GM13976 (cell line): ENCODE measurements around the gene APCDD1L.
"Not testable (repeated sequence)": the region's sequence is repeated elsewhere in the genome, so short reads cannot be mapped to it uniquely, and the experiment has no call there.

Experiments used
- DNase-seq: peaks from one replicate; pipeline ENCODE4 v3.0.0; 2012; ENCODE audit warnings: low spot score
- in situ Hi-C: fragments of 300-500 bp; cut with MboI; formaldehyde crosslinking; loops from one replicate; pipeline ENCODE4 v1.12.0; 2022; ENCODE audit warnings: low sequenced_read_pairs, mixed read lengths, inconsistent platforms; ENCODE audit not compliant: unreplicated experiment
- TF ChIP-seq, protein P1 (sequence below): IDR thresholded peaks from 2 replicates; pipeline ENCODE4 v1.5.1; 2012; ENCODE audit warnings: borderline replicate concordance, mild to moderate bottlenecking; ENCODE audit not compliant: insufficient read depth; ENCODE audit errors: extremely low read depth, missing control alignments, control extremely low read depth

APCDD1L gene

DNA sequence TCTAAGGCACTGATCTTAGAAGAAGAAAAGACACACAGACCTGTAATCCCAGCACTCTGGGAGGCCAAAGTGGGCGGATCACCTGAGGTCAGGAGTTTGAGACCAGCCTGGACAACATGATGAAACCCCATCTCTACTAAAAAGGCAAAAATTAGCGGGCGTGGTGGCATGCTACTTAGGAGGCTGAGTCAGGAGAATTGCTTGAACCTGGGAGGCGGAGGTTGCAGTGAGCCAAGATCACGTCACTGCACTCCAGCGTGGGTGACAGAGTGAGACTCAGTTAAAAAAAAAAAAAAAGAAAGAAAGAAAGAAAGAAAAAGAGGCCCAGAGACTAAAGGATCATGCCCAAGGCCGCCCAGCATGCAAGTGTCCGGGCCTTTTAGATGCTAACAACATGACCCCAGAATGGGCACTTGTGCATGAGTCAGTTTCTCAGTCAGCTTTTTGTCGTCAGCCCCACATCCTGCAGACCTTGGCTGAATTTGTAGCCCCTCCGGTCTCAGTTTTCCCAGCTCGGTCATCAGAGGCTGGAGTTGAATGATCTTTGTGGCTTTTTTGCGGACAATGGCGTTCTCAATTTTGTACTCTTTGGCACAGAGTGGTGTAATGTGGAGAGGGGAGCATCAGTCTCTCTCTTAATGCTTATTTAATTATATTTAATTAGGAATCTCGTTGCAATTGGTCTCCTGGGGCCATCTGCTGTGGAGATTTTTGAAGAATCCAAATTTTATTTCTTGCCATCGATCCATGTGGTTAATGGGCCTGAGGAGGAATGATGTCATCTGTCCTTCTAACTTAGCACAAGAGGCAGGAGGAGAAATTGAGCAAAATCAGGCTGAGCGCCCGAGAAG is 30.6 kb upstream of the APCDD1L start:
- DNase-seq = no peak
- TF ChIP-seq, protein P1, sequence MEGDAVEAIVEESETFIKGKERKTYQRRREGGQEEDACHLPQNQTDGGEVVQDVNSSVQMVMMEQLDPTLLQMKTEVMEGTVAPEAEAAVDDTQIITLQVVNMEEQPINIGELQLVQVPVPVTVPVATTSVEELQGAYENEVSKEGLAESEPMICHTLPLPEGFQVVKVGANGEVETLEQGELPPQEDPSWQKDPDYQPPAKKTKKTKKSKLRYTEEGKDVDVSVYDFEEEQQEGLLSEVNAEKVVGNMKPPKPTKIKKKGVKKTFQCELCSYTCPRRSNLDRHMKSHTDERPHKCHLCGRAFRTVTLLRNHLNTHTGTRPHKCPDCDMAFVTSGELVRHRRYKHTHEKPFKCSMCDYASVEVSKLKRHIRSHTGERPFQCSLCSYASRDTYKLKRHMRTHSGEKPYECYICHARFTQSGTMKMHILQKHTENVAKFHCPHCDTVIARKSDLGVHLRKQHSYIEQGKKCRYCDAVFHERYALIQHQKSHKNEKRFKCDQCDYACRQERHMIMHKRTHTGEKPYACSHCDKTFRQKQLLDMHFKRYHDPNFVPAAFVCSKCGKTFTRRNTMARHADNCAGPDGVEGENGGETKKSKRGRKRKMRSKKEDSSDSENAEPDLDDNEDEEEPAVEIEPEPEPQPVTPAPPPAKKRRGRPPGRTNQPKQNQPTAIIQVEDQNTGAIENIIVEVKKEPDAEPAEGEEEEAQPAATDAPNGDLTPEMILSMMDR = no peak
- in situ Hi-C loops = no loop called here

DNA sequence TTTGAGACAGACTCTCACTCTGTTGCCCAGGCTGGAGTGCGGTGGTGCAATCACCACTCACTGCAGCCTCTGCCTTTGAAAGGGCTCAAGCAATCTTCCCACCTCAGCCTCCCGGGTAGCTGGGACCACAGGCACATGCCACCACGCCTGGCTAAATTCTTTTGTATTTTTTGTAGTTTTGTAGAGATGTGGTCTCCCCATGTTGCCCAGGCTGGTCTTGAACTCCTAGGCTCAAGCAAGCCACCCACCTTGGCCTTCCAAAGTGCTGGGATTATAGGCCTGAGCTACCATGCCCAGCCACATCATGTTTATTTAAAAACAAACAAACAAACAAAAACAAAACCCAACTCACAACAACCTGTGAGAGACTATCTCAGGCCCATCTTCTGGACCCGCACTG is 29.7 kb upstream of the APCDD1L start:
- TF ChIP-seq, protein P1 = no peak
- no peak for DNase-seq
- in situ Hi-C loops = no loop called here

DNA sequence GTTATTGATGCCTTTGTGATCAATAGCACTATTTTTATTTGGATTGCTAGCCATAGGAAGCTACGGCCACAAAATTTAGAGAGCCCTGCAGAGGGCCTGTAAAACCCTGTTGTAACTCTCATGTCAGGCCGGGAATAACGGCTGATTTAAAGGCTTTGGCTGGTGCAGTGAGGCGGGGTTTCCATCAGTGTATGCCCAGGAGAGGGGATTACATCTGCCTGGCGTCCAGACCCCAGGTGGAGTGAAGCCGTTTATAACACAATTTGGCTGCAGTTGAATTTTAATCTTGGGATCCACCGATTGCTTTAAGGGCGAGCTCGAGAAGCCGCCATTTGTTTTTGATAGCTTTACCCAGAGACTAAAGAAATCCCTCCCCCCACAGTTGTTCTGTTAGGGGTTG is 29.1 kb upstream of the APCDD1L start:
- DNase-seq = no peak
- TF ChIP-seq, protein P1 = no peak
- in situ Hi-C loops = no loop called here

DNA sequence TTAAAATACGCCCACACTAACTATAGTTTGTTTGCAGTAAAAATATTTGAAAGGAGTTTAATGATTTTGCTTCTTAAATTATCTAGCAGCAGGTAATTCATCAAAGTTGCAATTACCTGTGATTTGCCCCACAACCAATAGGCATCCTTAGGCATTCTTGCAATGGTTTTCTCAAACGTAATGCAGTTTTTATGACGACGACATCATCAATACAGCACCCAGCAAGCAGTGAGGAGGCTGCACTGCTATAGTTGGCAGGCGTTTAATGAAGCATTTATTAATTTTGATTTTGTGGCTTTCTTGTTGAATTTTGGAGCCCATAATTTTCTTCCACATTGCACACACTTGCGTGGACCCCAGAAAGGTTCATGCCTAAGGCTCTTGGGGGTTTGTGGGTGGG is 28.1 kb upstream of the APCDD1L start:
- TF ChIP-seq, protein P1 = no peak
- in situ Hi-C loops = no loop called here
- DNase-seq = no peak

DNA sequence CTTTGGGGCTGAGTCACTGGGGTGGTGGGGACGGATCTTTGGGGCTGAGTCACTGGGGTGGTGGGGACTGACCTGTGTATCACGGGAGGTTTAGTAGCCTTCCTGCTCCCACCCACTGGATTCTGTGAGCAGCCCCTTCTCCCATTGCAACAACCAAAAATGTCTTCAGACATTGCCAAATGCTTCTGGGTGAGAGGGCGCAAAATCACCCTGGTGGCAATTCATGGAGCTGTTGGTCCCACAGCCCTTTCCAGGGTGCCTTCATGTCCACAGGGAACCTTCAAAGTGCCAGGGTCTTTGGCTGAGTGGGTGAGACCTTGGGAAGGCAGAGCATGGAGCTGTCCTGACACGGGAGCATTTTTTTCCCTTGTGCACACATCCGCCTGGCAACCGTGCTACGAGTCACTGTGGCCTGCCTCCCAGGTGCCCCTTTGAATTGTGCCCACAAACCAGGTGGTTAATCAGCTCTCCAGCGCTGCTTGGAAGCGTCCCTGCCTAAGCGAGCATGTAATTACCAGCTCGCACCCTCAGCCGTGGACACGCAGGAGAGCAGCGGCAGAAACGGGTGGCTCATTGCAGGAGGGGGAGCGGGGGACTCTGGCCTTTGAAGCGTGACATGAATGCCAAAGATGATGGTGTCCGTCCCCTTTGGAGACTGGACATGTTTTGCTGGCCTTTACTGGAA is 27.4 kb upstream of the APCDD1L start:
- TF ChIP-seq, protein P1 = no peak
- DNase-seq = no peak

DNA sequence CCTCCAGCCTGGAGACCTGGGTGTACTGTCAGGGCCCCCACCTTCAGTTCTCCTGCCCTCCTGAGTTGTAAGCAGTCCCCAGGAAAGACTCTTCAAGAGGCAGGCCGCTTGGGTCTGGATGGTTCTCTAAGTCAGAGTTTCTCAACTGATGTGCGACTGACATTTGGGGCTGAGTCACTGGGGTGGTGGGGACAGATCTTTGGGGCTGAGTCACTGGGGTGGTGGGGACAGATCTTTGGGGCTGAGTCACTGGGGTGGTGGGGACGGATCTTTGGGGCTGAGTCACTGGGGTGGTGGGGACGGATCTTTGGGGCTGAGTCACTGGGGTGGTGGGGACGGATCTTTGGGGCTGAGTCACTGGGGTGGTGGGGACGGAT is 26.8 kb upstream of the APCDD1L start:
- in situ Hi-C loops, DNase-seq: not testable (repeated sequence)

More for the DNA sequence above, 27.4 kb upstream of the APCDD1L start:
- in situ Hi-C loops = no loop called here

DNA sequence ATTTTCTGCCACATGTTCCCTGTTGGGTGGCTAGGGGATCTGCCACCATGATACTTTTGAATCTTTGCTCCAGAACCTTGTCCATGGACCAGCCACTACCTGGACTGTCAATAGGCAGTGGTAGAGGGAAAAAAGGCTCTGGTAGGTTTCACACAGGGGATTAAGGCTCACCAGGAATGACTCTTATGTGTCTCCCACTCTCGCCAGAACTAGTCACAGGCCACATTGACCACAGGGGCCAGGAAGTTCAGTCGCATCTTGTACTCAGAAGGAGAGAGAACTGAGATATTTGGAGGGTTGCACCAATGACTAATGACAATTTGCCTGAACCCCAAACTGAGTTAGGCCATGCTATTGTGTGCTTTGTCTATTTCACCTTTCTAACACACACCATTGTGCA is 23.6 kb upstream of the APCDD1L start:
- DNase-seq = no peak
- in situ Hi-C loops = no loop called here

More for the DNA sequence above, 23.6 kb upstream of the APCDD1L start:
- TF ChIP-seq, protein P1 = no peak
